Breast epithelium (tissue), 3 donors: ENCODE data around the gene MAP3K7CL.

Source experiments
- POLR2A ChIP-seq: fragments of 450-650 bp; IDR thresholded peaks from one replicate; pipeline ENCODE4 v1.6.1; 2016; ENCODE audit warnings: antibody characterized with exemption, mild to moderate bottlenecking, moderate library complexity
- TF ChIP-seq, protein P1 (sequence below), 3 donors: fragments of 450-650 bp; IDR thresholded peaks; one replicate each; pipeline ENCODE4 v1.5.1; 2016 to 2017; ENCODE audit warnings: antibody characterized with exemption in 3 of 3, mild to moderate bottlenecking in 3 of 3, moderate library complexity in 3 of 3

DNA sequence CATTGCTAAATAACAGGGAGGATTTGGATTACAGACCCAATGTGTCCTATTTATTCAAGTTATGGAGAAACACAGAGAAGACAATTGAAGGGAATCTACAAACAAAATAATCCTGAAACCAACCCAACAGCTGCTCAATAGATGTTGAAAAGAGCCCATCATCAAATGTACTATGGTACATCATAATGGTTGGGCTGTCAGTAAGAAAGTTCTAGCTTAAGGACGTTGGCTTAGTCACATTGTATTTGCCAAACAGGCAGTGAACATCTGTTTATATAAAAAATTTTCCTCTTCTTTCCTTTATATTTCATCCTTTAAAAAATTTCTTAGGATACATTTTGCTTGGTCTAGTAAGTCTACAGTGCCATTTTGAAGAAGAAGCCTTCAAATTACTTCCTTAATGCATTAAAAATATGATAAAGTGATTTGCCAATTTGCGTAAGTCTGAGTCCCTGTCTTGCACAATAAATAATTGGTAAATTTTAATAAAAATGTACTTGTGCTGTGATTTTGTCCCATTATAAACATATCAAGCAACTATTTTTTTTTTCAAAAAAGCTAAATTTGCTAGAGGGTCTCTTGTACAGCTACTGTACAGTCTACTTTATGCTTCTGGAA lies 14.4 kb downstream of the MAP3K7CL start:
- TF ChIP-seq, protein P1, sequence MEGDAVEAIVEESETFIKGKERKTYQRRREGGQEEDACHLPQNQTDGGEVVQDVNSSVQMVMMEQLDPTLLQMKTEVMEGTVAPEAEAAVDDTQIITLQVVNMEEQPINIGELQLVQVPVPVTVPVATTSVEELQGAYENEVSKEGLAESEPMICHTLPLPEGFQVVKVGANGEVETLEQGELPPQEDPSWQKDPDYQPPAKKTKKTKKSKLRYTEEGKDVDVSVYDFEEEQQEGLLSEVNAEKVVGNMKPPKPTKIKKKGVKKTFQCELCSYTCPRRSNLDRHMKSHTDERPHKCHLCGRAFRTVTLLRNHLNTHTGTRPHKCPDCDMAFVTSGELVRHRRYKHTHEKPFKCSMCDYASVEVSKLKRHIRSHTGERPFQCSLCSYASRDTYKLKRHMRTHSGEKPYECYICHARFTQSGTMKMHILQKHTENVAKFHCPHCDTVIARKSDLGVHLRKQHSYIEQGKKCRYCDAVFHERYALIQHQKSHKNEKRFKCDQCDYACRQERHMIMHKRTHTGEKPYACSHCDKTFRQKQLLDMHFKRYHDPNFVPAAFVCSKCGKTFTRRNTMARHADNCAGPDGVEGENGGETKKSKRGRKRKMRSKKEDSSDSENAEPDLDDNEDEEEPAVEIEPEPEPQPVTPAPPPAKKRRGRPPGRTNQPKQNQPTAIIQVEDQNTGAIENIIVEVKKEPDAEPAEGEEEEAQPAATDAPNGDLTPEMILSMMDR (IDR thresholded peaks at IDR 0.05): no peak
- TF ChIP-seq POLR2A: no peak
